Testis (tissue), 3 donors: ENCODE results near the gene ZNF8. TPM values are rescaled to one million over a fixed set of nuclear protein-coding genes. Genes with fewer than 3 reads are reported as not detected.
"Not testable (repeated sequence)": the region's sequence is repeated elsewhere in the genome, so short reads cannot be mapped to it uniquely, and the experiment has no call there.

Experiments used
- DNase-seq: peaks from one replicate; pipeline ENCODE4 v3.0.0-alpha.2; 2019
- H3K27ac ChIP-seq, 2 donors: fragments of 200-600 bp; sonication (generic); one replicate each; pipeline ENCODE4 v1.5.1; 2019
- H3K27me3 ChIP-seq: fragments of 200-600 bp; sonication (generic); one replicate; pipeline ENCODE4 v1.5.1; 2019
- H3K36me3 ChIP-seq: fragments of 200-600 bp; sonication (generic); one replicate; pipeline ENCODE4 v1.5.1; 2017; ENCODE audit warnings: low read depth; ENCODE audit errors: missing control alignments
- H3K4me1 ChIP-seq: fragments of 200-600 bp; sonication (generic); one replicate; pipeline ENCODE4 v1.5.1; 2019
- H3K4me3 ChIP-seq, 2 donors: fragments of 200-600 bp; sonication (generic); one replicate each; pipeline ENCODE4 v1.5.1; 2017 to 2019
- H3K9me3 ChIP-seq: fragments of 200-600 bp; sonication (generic); one replicate; pipeline ENCODE4 v1.5.1; 2017
- CTCF ChIP-seq, 3 experiments: fragments of 450-650 bp in 2 of 3; fragments of 200-600 bp in 1 of 3; sonication (generic) in 1 of 3; IDR thresholded peaks; one replicate each; pipeline ENCODE4 v1.5.1; 2016 to 2019; ENCODE audit warnings: antibody characterized with exemption in 3 of 3, mild to moderate bottlenecking in 2 of 3, moderate library complexity in 1 of 3
- POLR2A ChIP-seq: fragments of 450-650 bp; IDR thresholded peaks from one replicate; pipeline ENCODE4 v1.6.1; 2017; ENCODE audit warnings: antibody characterized with exemption, mild to moderate bottlenecking, moderate library complexity
- WGBS, 2 donors: methylation state at CpG; one replicate each; pipeline ENCODE4 v1.1.5; 2018; 5-methylcytosine and 5-hydroxymethylcytosine counted together
- intact Hi-C: fragments of 100-400 bp; cut with DNase I; formaldehyde crosslinking; loops from one replicate; pipeline ENCODE4 v1.15.1; 2023; ENCODE audit warnings: low total_unique reads
- polyA plus RNA-seq: library from polyadenylated mRNA; stranded (reverse); fragments of 350-450 nt; fragmentation: Illumina TruSeq; extraction: RNeasy Lipid Tissue Mini Kit (QIAGEN cat#74804); gene quantifications from one replicate; pipeline ENCODE4 v1.2.3, GENCODE V29; 2014; ENCODE audit warnings: low read depth, low replicate concordance; ENCODE audit not compliant: insufficient read depth
- total RNA-seq, 2 donors: library from RNA; depleted of rRNA; stranded (reverse); fragments of >200 nt; gene quantifications; one replicate each; pipeline ENCODE4 v1.2.3, GENCODE V29; 2016

ZNF8 gene
- total and polyA plus RNA-seq, 3 donors from 2014 or later, result 2.6 to 10.4 (median 9.6) TPM

GRCh38 chr19:58346961-58347929 lies 68.5 kb downstream of the ZNF8 start:
- no peaks in the 10 kb centered on the region for H3K27me3 ChIP-seq
- H3K27ac ChIP-seq, result no peak overlapping the region
- WGBS, 2 donors, result 2 to 3% methylated on average over 5 to 66 of the region's 82 CpGs
- intact Hi-C loops, result no loop called here
- H3K4me1 ChIP-seq, result peaks cover 13% of the 10 kb centered on the region
- no peaks in the 10 kb centered on the region for H3K9me3 ChIP-seq
- no peak for TF ChIP-seq POLR2A
- no peak for TF ChIP-seq CTCF (IDR thresholded peaks at IDR 0.05)
- peak overlapping the region; percentile 55 to 72 for H3K4me3 ChIP-seq
- H3K36me3 ChIP-seq, result no peaks in the 10 kb centered on the region
- DNase-seq, result peak; percentile 65

GRCh38 chr19:58348080-58348479 lies 69.3 kb downstream of the ZNF8 start:
- intact Hi-C loops, H3K27me3 ChIP-seq, H3K9me3 ChIP-seq, H3K36me3 ChIP-seq, DNase-seq, H3K27ac ChIP-seq: not testable (repeated sequence)
- 11 to 23% methylated on average over 12 of the region's 12 CpGs for WGBS, 2 donors
- H3K4me1 ChIP-seq, result peaks cover 13% of the 10 kb centered on the region
- peak overlapping the region; percentile 55 to 72 for H3K4me3 ChIP-seq

GRCh38 chr19:58349590-58349989 lies 70.8 kb downstream of the ZNF8 start:
- WGBS, 2 donors, result 27 to 41% methylated on average over 8 of the region's 8 CpGs
- Histone ChIP-seq H3K36me3 (no peaks in the 10 kb centered on the region), H3K4me1 (peaks cover 13% of the 10 kb centered on the region), H3K4me3 (no peak overlapping the region), H3K27ac (no peak overlapping the region), H3K27me3 (no peaks in the 10 kb centered on the region), H3K9me3 (no peaks in the 10 kb centered on the region)
- TF ChIP-seq CTCF (IDR thresholded peaks at IDR 0.05) (no peak), POLR2A (no peak)
- intact Hi-C loops, result no loop called here
- DNase-seq, result no peak

GRCh38 chr19:58350001-58350861 lies 71.5 kb downstream of the ZNF8 start:
- Histone ChIP-seq H3K9me3 (no peaks in the 10 kb centered on the region), H3K4me1 (peaks cover 13% of the 10 kb centered on the region), H3K27me3 (no peaks in the 10 kb centered on the region), H3K36me3 (no peaks in the 10 kb centered on the region), H3K27ac (no peak overlapping the region), H3K4me3 (peak overlapping the region in 1 of 2 donors; percentile 21)
- intact Hi-C loops, result no loop called here
- 28 to 30% methylated on average over 25 to 80 of the region's 84 CpGs for WGBS, 2 donors
- TF ChIP-seq CTCF (IDR thresholded peaks at IDR 0.05) (no peak), POLR2A (no peak)
- DNase-seq, result no peak
